SU-DHL-6 (cell line): ENCODE results near the gene KRTAP10-12.

Experiments used
- H2AFZ ChIP-seq: fragments of 200-600 bp; sonication (generic); 2 replicates; pipeline ENCODE4 v1.6.1; 2014; ENCODE audit warnings: low read depth, mild to moderate bottlenecking, moderate library complexity, mixed read lengths, antibody characterized with exemption, low read length; ENCODE audit not compliant: severe bottlenecking
- H3F3A ChIP-seq: fragments of 200-600 bp; shearing (Covaris generic); 2 replicates; pipeline ENCODE4 v1.6.0; 2016; ENCODE audit warnings: antibody characterized with exemption, mild to moderate bottlenecking; ENCODE audit not compliant: insufficient read depth
- H3K27ac ChIP-seq: fragments of 200-600 bp; sonication (generic); 2 replicates; pipeline ENCODE4 v1.5.1; 2016; ENCODE audit warnings: low read depth, mild to moderate bottlenecking, low read length, moderate library complexity, mixed read lengths
- H3K27me3 ChIP-seq: fragments of 200-600 bp; sonication (generic), shearing (Covaris generic); 2 replicates; pipeline ENCODE4 v1.6.0; 2014; ENCODE audit warnings: mild to moderate bottlenecking, low read length
- H3K36me3 ChIP-seq: fragments of 200-600 bp; sonication (generic); 2 replicates; pipeline ENCODE4 v1.6.1; 2014; ENCODE audit warnings: mild to moderate bottlenecking, low read length, mixed read lengths
- H3K4me2 ChIP-seq: fragments of 300-600, 200-600 bp; shearing (Covaris generic), sonication (generic); 2 replicates; pipeline ENCODE4 v1.6.0; 2014; ENCODE audit warnings: low read length, low read depth, mild to moderate bottlenecking; ENCODE audit not compliant: poor library complexity, severe bottlenecking
- H3K4me3 ChIP-seq: fragments of 200-600 bp; sonication (generic); 2 replicates; pipeline ENCODE4 v1.5.1; 2014; ENCODE audit warnings: antibody characterized with exemption, low read length, mild to moderate bottlenecking, mixed read lengths; ENCODE audit not compliant: insufficient read depth, poor library complexity, severe bottlenecking
- H3K79me2 ChIP-seq: fragments of 200-600 bp; sonication (generic); 2 replicates; pipeline ENCODE4 v1.6.1; 2014; ENCODE audit warnings: mild to moderate bottlenecking, low read length, moderate library complexity; ENCODE audit not compliant: insufficient read depth
- H3K9ac ChIP-seq: fragments of 200-600 bp; sonication (generic); 2 replicates; pipeline ENCODE4 v1.7.0; 2014; ENCODE audit warnings: mild to moderate bottlenecking, low read length
- H3K9me2 ChIP-seq: fragments of 200-600 bp; sonication (generic); replicated peaks from 2 replicates; pipeline ENCODE4 v1.6.1; 2014; ENCODE audit warnings: low read length; ENCODE audit not compliant: insufficient read depth
- H3K9me3 ChIP-seq: fragments of 200-600 bp; sonication (generic); 2 replicates; pipeline ENCODE4 v1.6.1; 2014; ENCODE audit warnings: low read length, mixed read lengths; ENCODE audit not compliant: insufficient read depth
- H4K20me1 ChIP-seq: fragments of 200-600 bp; sonication (generic); 2 replicates; pipeline ENCODE4 v1.6.1; 2014; ENCODE audit warnings: low read depth, mild to moderate bottlenecking, antibody characterized with exemption, low read length, moderate library complexity, mixed read lengths
- EZH2phosphoT487 ChIP-seq: fragments of 200-600 bp; sonication (generic), shearing (Covaris generic); conservative IDR thresholded peaks from 2 replicates; pipeline ENCODE4 v1.6.1; 2018; ENCODE audit warnings: mild to moderate bottlenecking, antibody characterized with exemption, low read length, moderate library complexity, mixed read lengths
- TF ChIP-seq, protein P1 (sequence below): fragments of 200-600 bp; sonication (generic); IDR thresholded peaks from one replicate; pipeline ENCODE4 v1.5.1; 2017; ENCODE audit warnings: antibody characterized with exemption, mild to moderate bottlenecking, low read length, moderate library complexity; ENCODE audit not compliant: insufficient read depth, poor library complexity, severe bottlenecking

The KRTAP10-12 gene

DNA sequence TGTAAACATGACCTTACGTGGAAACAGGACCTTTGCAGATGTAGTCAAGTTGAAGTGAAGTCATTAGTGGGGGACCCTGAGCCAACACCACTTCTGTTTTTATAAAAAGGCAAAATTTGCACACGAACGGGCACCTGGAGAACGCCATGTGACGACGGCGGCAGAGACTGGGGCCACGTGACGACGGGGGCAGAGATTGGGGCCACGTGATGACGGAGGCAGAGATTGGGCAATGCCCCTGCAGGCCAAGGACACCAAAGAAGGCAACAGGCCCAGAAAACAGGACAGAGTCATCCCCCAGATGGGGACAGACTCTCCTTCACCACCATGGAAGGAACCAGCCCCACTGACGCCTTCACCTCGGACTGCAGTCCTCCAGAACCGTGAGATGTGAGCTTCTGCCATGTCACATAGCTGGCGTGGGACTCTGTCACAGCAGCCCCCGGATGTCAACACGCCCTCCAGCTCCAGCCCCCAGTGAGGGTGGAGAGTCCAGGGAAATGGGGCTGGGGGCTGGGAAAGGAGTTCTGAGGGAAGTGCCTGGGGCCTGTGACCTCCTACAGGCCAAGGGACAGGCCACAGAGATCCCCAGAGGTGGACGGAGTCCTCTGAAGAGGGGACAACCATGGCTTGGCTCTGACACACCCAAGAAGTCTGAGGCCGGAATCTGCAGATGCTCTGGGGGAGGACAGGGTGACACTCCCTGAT, 46.6 kb upstream of the KRTAP10-12 start:
- no peak overlapping the region for H3K27ac ChIP-seq
- TF ChIP-seq, protein P1, sequence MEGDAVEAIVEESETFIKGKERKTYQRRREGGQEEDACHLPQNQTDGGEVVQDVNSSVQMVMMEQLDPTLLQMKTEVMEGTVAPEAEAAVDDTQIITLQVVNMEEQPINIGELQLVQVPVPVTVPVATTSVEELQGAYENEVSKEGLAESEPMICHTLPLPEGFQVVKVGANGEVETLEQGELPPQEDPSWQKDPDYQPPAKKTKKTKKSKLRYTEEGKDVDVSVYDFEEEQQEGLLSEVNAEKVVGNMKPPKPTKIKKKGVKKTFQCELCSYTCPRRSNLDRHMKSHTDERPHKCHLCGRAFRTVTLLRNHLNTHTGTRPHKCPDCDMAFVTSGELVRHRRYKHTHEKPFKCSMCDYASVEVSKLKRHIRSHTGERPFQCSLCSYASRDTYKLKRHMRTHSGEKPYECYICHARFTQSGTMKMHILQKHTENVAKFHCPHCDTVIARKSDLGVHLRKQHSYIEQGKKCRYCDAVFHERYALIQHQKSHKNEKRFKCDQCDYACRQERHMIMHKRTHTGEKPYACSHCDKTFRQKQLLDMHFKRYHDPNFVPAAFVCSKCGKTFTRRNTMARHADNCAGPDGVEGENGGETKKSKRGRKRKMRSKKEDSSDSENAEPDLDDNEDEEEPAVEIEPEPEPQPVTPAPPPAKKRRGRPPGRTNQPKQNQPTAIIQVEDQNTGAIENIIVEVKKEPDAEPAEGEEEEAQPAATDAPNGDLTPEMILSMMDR: no peak
- TF ChIP-seq EZH2phosphoT487: no peak
- no peaks in the 10 kb centered on the region for H4K20me1 ChIP-seq
- H3K27me3 ChIP-seq: no peaks in the 10 kb centered on the region
- H3K4me2 ChIP-seq: no peak overlapping the region
- no peaks in the 10 kb centered on the region for H3K79me2 ChIP-seq
- H3K36me3 ChIP-seq: no peaks in the 10 kb centered on the region
- no peaks in the 10 kb centered on the region for H3K9me2 ChIP-seq
- no peak overlapping the region for H3K4me3 ChIP-seq
- H3K9me3 ChIP-seq: no peaks in the 10 kb centered on the region
- H3F3A ChIP-seq: no peaks in the 10 kb centered on the region
- H2AFZ ChIP-seq: no peak overlapping the region
- H3K9ac ChIP-seq: no peak overlapping the region

DNA sequence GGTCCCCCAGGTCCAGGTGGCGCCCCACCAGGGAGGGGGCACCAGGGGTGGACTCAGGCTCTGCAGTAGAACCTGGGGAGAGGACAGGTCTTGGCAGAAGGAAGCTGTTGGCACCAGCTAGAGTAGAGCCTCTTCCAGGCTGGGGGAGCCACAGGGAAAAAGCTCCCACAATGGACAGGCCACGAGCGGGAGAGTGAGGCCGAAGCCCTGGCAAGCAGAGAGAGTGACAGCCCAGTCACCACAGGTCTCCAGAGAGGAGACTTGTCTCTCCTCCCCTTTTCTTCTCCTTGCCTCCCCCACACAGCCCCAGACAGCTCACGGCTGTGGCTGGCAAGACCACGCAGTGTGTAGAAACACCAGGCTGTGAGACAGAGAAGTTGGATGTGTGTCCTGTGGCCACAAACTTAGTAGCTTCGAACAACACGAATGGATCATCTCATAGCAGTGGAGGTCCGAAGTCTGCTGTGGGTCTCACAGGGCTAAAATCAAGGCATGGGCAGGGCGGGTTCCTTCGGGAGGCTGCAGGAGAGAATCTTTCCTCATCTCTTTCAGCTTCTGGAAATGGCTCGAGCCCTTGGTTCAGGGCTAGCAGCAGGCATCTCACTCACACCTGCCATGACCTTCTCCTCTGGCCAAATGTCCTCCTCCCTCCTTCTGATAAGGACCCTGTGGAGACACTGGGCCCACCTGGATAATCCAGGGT, 45.8 kb upstream of the KRTAP10-12 start:
- Histone ChIP-seq H3K79me2 (no peaks in the 10 kb centered on the region), H2AFZ (no peak overlapping the region), H3K9ac (no peak overlapping the region), H3K9me2 (no peaks in the 10 kb centered on the region), H3F3A (no peaks in the 10 kb centered on the region), H3K27ac (no peak overlapping the region), H4K20me1 (no peaks in the 10 kb centered on the region), H3K4me2 (no peak overlapping the region), H3K4me3 (no peak overlapping the region), H3K36me3 (no peaks in the 10 kb centered on the region), H3K27me3 (no peaks in the 10 kb centered on the region), H3K9me3 (no peaks in the 10 kb centered on the region)
- no peak for TF ChIP-seq EZH2phosphoT487
- TF ChIP-seq, protein P1: no peak

DNA sequence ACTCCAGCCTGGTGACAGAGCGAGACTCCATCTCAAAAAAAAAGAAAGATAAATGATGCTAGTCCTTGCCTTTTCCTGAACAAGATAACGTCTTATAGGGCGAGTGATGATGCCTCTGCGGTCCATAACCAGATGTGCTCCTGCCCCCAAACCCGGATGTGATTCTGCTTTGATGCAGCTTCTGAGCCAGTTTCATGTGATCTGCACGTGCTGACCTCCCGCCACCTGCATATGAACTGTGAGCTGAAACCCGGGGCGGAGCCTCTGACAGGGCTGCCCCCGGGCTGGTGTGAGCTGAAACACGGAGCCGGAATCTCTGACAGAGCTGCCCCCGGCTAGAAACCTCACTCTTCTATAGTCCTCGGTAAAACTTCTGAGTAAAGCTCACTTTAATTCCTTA, 43.8 kb upstream of the KRTAP10-12 start:
- Histone ChIP-seq H3F3A (no peaks in the 10 kb centered on the region), H3K9ac (no peak overlapping the region), H2AFZ (no peak overlapping the region), H3K9me3 (no peaks in the 10 kb centered on the region), H3K27ac (no peak overlapping the region), H3K36me3 (no peaks in the 10 kb centered on the region), H3K4me2 (no peak overlapping the region), H3K79me2 (no peaks in the 10 kb centered on the region), H3K27me3 (no peaks in the 10 kb centered on the region), H4K20me1 (no peaks in the 10 kb centered on the region), H3K9me2 (no peaks in the 10 kb centered on the region), H3K4me3 (no peak overlapping the region)
- no peak for TF ChIP-seq EZH2phosphoT487
- TF ChIP-seq, protein P1: no peak
